Measurements from ENCODE around the gene SLC51B.
"Not testable (repeated sequence)": the region's sequence is repeated elsewhere in the genome, so short reads cannot be mapped to it uniquely, and the experiment has no call there.

Gene SLC51B

GRCh38 chr15:65087411-65087810 is 42.2 kb downstream of the SLC51B start:
- no peak for TF ChIP-seq CTCF (IDR thresholded peaks at IDR 0.05; ENCODE audit: insufficient read depth, low read depth, low read length, missing control alignments)
- H3K4me3 ChIP-seq (ENCODE audit: low read length): no peak overlapping the region
- DNase-seq (ENCODE audit: low read depth): no peak

GRCh38 chr15:65087873-65088642 is 42.9 kb downstream of the SLC51B start:
- no peak for DNase-seq (ENCODE audit: low read depth)
- H3K4me3 ChIP-seq (ENCODE audit: low read length): no peak overlapping the region
- no peak for TF ChIP-seq CTCF (IDR thresholded peaks at IDR 0.05; ENCODE audit: insufficient read depth, low read depth, low read length, missing control alignments)

GRCh38 chr15:65088643-65089021 is 43.4 kb downstream of the SLC51B start:
- TF ChIP-seq CTCF (IDR thresholded peaks at IDR 0.05; ENCODE audit: insufficient read depth, low read depth, low read length, missing control alignments): no peak
- H3K4me3 ChIP-seq (ENCODE audit: low read length): no peak overlapping the region
- DNase-seq (ENCODE audit: low read depth): no peak

- no peak overlapping the region for H3K4me3 ChIP-seq (ENCODE audit: low read length)
- no peak for DNase-seq (ENCODE audit: low read depth)
- TF ChIP-seq CTCF (IDR thresholded peaks at IDR 0.05; ENCODE audit: insufficient read depth, low read depth, low read length, missing control alignments): no peak
These were observed 44.1 kb downstream of the SLC51B start for GRCh38 chr15:65089206-65089824.

- no peak overlapping the region for H3K4me3 ChIP-seq (ENCODE audit: low read length)
- no peak for DNase-seq (ENCODE audit: low read depth)
- no peak for TF ChIP-seq CTCF (IDR thresholded peaks at IDR 0.05; ENCODE audit: insufficient read depth, low read depth, low read length, missing control alignments)
These were observed 47.0 kb downstream of the SLC51B start for GRCh38 chr15:65091946-65092770.

GRCh38 chr15:65092911-65093792 is 48.0 kb downstream of the SLC51B start:
- no peak for DNase-seq (ENCODE audit: low read depth)
- no peak for TF ChIP-seq CTCF (IDR thresholded peaks at IDR 0.05; ENCODE audit: insufficient read depth, low read depth, low read length, missing control alignments)
- no peak overlapping the region for H3K4me3 ChIP-seq (ENCODE audit: low read length)

- DNase-seq (ENCODE audit: low read depth): not testable (repeated sequence)
These were observed 48.6 kb downstream of the SLC51B start for GRCh38 chr15:65093793-65094170.

More at GRCh38 chr15:65093793-65094170, 48.6 kb downstream of the SLC51B start:
- H3K4me3 ChIP-seq (ENCODE audit: low read length): not testable (repeated sequence)

All from epithelial cell of esophagus (primary cell).